GM12878 (cell line): ENCODE results near the gene PSMD11. TPM values are rescaled to one million over a fixed set of nuclear protein-coding genes. Genes with fewer than 3 reads are reported as not detected.

Source experiments
- BHLHE40 ChIP-seq, 2 experiments: fragments of 450-650 bp in 1 of 2; IDR thresholded peaks; 2 replicates each; pipeline ENCODE4 v1.6.1; 2011 to 2017; ENCODE audit warnings: low read depth in 2 of 2, borderline replicate concordance in 1 of 2, improper control_type of control experiment in 1 of 2, low read length in 1 of 2, mild to moderate bottlenecking in 1 of 2
- CTCF ChIP-seq, 3 experiments: IDR thresholded peaks in 2 of 3; conservative IDR thresholded peaks in 1 of 3; 2 replicates each; pipeline ENCODE4 v1.5.1; 2011; ENCODE audit warnings: low read depth in 3 of 3, low read length in 3 of 3, mild to moderate bottlenecking in 3 of 3, control low read depth in 2 of 3, moderate library complexity in 2 of 3, inconsistent platforms in 1 of 3, mixed read lengths in 1 of 3; ENCODE audit not compliant: control insufficient read depth in 2 of 3, insufficient read depth in 1 of 3; ENCODE audit errors: extremely low read depth in 1 of 3
- CUX1 ChIP-seq: IDR thresholded peaks from 2 replicates; pipeline ENCODE4 v1.6.1; 2012; ENCODE audit warnings: improper control_type of control experiment, low read depth, low read length; ENCODE audit not compliant: insufficient replicate concordance
- EED ChIP-seq: sonication (generic); IDR thresholded peaks from 2 replicates; pipeline ENCODE4 v1.6.1; 2016; ENCODE audit warnings: antibody characterized with exemption, low read depth
- GABPA ChIP-seq: IDR thresholded peaks from 2 replicates; pipeline ENCODE4 v1.6.1; 2014; ENCODE audit warnings: antibody characterized with exemption, low read depth, mild to moderate bottlenecking, inconsistent platforms
- IKZF1 ChIP-seq: fragments of 450-650 bp; conservative IDR thresholded peaks from 2 replicates; pipeline ENCODE4 v1.6.1; 2017; ENCODE audit warnings: antibody characterized with exemption, mild to moderate bottlenecking
- KDM1A ChIP-seq: fragments of 200-600 bp; sonication (generic); IDR thresholded peaks from 2 replicates; pipeline ENCODE4 v1.6.1; 2016; ENCODE audit warnings: borderline replicate concordance
- LARP7 ChIP-seq: fragments of 450-650 bp; IDR thresholded peaks from 2 replicates; pipeline ENCODE4 v1.6.1; 2017; ENCODE audit warnings: mild to moderate bottlenecking
- MTA3 ChIP-seq: IDR thresholded peaks from 2 replicates; pipeline ENCODE4 v1.6.1; 2012; ENCODE audit warnings: low read length, inconsistent platforms, borderline replicate concordance
- RELB ChIP-seq: fragments of 450-650 bp; IDR thresholded peaks from 2 replicates; pipeline ENCODE4 v1.6.1; 2017; ENCODE audit warnings: low read depth, mild to moderate bottlenecking, moderate library complexity
- REST ChIP-seq: IDR thresholded peaks from 2 replicates; pipeline ENCODE4 v1.6.1; 2012; ENCODE audit warnings: mild to moderate bottlenecking, low read depth, low read length
- RFX5 ChIP-seq: IDR thresholded peaks from 2 replicates; pipeline ENCODE4 v1.6.1; 2011; ENCODE audit warnings: low read depth, low read length, improper control_type of control experiment
- STAT3 ChIP-seq: IDR thresholded peaks from 2 replicates; pipeline ENCODE4 v1.6.1; 2011; ENCODE audit warnings: low read depth, low read length, improper control_type of control experiment
- TARDBP ChIP-seq: IDR thresholded peaks from 2 replicates; pipeline ENCODE4 v1.6.1; 2016; ENCODE audit warnings: borderline replicate concordance
- TCF12 ChIP-seq: IDR thresholded peaks from 2 replicates; pipeline ENCODE4 v1.6.1; 2011; ENCODE audit warnings: low read depth, mild to moderate bottlenecking, low read length
- TCF3 ChIP-seq: IDR thresholded peaks from 2 replicates; pipeline ENCODE4 v1.6.1; 2012; ENCODE audit warnings: low read depth, mild to moderate bottlenecking, low read length, borderline replicate concordance; ENCODE audit not compliant: insufficient read depth
- ZNF384 ChIP-seq: IDR thresholded peaks from 2 replicates; pipeline ENCODE4 v1.6.1; 2012; ENCODE audit warnings: low read depth, mild to moderate bottlenecking, low read length, improper control_type of control experiment, borderline replicate concordance
- polyA plus RNA-seq, 11 experiments: library from polyadenylated mRNA; depleted of rRNA in 4 of 11; unstranded in 6 of 11; stranded (reverse) in 5 of 11; fragments of >200 nt; fragmentation: Nextera tagmentation in 4 of 11; fragmentation: Illumina TruSeq in 1 of 11; extraction: Ambion mirVana in 4 of 11; extraction: Trizol in 1 of 11; gene quantifications; 1 replicate in 1 of 11; 2 replicates in 10 of 11; pipeline versions ENCODE4 v1.2.1 to v1.2.3, GENCODE V29; 2011 to 2016; ENCODE audit warnings: inconsistent platforms in 2 of 11, missing spikeins in 2 of 11, low read depth in 1 of 11
- total RNA-seq, 4 experiments: library from RNA; depleted of rRNA in 3 of 4; stranded (reverse); fragments of >200 nt in 3 of 4; fragmentation: Illumina TruSeq in 1 of 4; extraction: Trizol in 1 of 4; gene quantifications; 2 replicates each; pipeline versions ENCODE4 v1.2.1 to v1.2.3, GENCODE V29; 2013 to 2021

The PSMD11 gene
- total and polyA plus RNA-seq, 10 of the 15 experiments (the other 5 are each of a cell fraction or from before 2014, with no cell fraction given), result 84.1 to 319 (median 120) TPM

- no peak for TF ChIP-seq CTCF (IDR thresholded peaks at IDR 0.05 in 2 of 3, conservative IDR thresholded peaks at IDR 0.05 in 1 of 3; ENCODE audit: control insufficient read depth in 2 of 3, extremely low read depth in 1 of 3, insufficient read depth in 1 of 3, low read depth in 3 of 3, low read length in 3 of 3)
- TF ChIP-seq TCF3, result no peak
- no peak for TF ChIP-seq ZNF384
- no peak for TF ChIP-seq MTA3
- TF ChIP-seq REST, result no peak
- TF ChIP-seq GABPA, result no peak
- no peak for TF ChIP-seq LARP7
- TF ChIP-seq IKZF1, result no peak
- TF ChIP-seq CUX1, result no peak
- no peak for TF ChIP-seq RFX5
- TF ChIP-seq KDM1A, result no peak
- TF ChIP-seq BHLHE40 (IDR thresholded peaks at IDR 0.05; ENCODE audit: borderline replicate concordance in 1 of 2, low read depth in 2 of 2, low read length in 1 of 2), result peak in 1 of 2 experiments; percentile 36; a peak in 1 of 4 replicates
- TF ChIP-seq TARDBP, result no peak
- TF ChIP-seq RELB, result no peak
- no peak for TF ChIP-seq STAT3
- TF ChIP-seq TCF12, result no peak
- no peak for TF ChIP-seq EED
Measured at GRCh38 chr17:32489320-32490100, 45.2 kb downstream of the PSMD11 start (continued).
